Measurements from ENCODE around the gene HEY2. TPM values are rescaled to one million over a fixed set of nuclear protein-coding genes. Genes with fewer than 3 reads are reported as not detected.

Gene HEY2
- total and polyA plus RNA-seq, 10 of the 15 experiments (the other 5 are each of a cell fraction or from before 2014, with no cell fraction given) = 0.01 to 0.32 (median 0.08) TPM; not detected in 4

- TF ChIP-seq TCF7 (IDR thresholded peaks at IDR 0.05; ENCODE audit: borderline replicate concordance) = peak; percentile 34; the same call in 1 of the 2 replicates
- TF ChIP-seq NFYB (IDR thresholded peaks at IDR 0.05; ENCODE audit: insufficient read depth, low read depth, low read length) = no peak
- no peak for TF ChIP-seq HDAC2 (IDR thresholded peaks at IDR 0.05)
- TF ChIP-seq CREM (IDR thresholded peaks at IDR 0.05; ENCODE audit: low read depth) = peak; percentile 59
- no peak for TF ChIP-seq EZH2 (IDR thresholded peaks at IDR 0.05; ENCODE audit: borderline replicate concordance, control insufficient read depth, low read depth, low read length)
- TF ChIP-seq NR2C2 (IDR thresholded peaks at IDR 0.05; ENCODE audit: borderline replicate concordance, control insufficient read depth, insufficient read length, low read depth) = no peak
- no peak for TF ChIP-seq IRF5 (IDR thresholded peaks at IDR 0.05; ENCODE audit: borderline replicate concordance)
- no peak; the same call in 1 of the 2 replicates for TF ChIP-seq NFIC (IDR thresholded peaks at IDR 0.05; ENCODE audit: low read depth, low read length)
- no peak for TF ChIP-seq NFXL1 (IDR thresholded peaks at IDR 0.05; ENCODE audit: borderline replicate concordance)
- no peak for TF ChIP-seq RCOR1 (conservative IDR thresholded peaks at IDR 0.05; ENCODE audit: low read depth, low read length)
- TF ChIP-seq, protein P1, sequence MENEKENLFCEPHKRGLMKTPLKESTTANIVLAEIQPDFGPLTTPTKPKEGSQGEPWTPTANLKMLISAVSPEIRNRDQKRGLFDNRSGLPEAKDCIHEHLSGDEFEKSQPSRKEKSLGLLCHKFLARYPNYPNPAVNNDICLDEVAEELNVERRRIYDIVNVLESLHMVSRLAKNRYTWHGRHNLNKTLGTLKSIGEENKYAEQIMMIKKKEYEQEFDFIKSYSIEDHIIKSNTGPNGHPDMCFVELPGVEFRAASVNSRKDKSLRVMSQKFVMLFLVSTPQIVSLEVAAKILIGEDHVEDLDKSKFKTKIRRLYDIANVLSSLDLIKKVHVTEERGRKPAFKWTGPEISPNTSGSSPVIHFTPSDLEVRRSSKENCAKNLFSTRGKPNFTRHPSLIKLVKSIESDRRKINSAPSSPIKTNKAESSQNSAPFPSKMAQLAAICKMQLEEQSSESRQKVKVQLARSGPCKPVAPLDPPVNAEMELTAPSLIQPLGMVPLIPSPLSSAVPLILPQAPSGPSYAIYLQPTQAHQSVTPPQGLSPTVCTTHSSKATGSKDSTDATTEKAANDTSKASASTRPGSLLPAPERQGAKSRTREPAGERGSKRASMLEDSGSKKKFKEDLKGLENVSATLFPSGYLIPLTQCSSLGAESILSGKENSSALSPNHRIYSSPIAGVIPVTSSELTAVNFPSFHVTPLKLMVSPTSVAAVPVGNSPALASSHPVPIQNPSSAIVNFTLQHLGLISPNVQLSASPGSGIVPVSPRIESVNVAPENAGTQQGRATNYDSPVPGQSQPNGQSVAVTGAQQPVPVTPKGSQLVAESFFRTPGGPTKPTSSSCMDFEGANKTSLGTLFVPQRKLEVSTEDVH (IDR thresholded peaks at IDR 0.05; ENCODE audit: low read depth, partially characterized antibody) = no peak
- TF ChIP-seq ZNF274 (IDR thresholded peaks at IDR 0.05; ENCODE audit: insufficient read depth, insufficient read length) = no peak
- no peak for TF ChIP-seq ZZZ3 (IDR thresholded peaks at IDR 0.05; ENCODE audit: control insufficient read depth, insufficient read length, low read depth)
- peak; percentile 15; the same call in 1 of the 2 replicates for TF ChIP-seq PKNOX1 (IDR thresholded peaks at IDR 0.05)
- peak; percentile 77 for TF ChIP-seq MAX (IDR thresholded peaks at IDR 0.05; ENCODE audit: low read depth, low read length)
- TF ChIP-seq ESRRA (IDR thresholded peaks at IDR 0.05; ENCODE audit: low read length) = no peak
- TF ChIP-seq TAF1 (IDR thresholded peaks at IDR 0.05; ENCODE audit: borderline replicate concordance, low read depth, low read length) = 0 out of 2 replicates have a peak, but pooled peaks have one; percentile 23
- no peak for TF ChIP-seq CUX1 (IDR thresholded peaks at IDR 0.05; ENCODE audit: insufficient replicate concordance, low read depth, low read length)
- no peak for TF ChIP-seq NR2C1 (IDR thresholded peaks at IDR 0.05)
These were observed 31.3 kb downstream of the HEY2 start (continued) for GRCh38 chr6:125780540-125781313.
